CD4-positive, alpha-beta T cell treated with Interferon alpha-2 for 1 hour (primary cell): ENCODE results near the gene MYO15A.
A peak's percentile ranks its signal among the peaks of the same experiment; 100 is the strongest.

Experiments used
- DNase-seq, 2 donors: peaks; one replicate each; pipeline ENCODE4 v3.0.0-alpha.2; 2020 to 2022

The MYO15A gene

GRCh38 chr17:18159551-18160120, 51.1 kb downstream of the MYO15A start:
- DNase-seq, result no peak

DNA sequence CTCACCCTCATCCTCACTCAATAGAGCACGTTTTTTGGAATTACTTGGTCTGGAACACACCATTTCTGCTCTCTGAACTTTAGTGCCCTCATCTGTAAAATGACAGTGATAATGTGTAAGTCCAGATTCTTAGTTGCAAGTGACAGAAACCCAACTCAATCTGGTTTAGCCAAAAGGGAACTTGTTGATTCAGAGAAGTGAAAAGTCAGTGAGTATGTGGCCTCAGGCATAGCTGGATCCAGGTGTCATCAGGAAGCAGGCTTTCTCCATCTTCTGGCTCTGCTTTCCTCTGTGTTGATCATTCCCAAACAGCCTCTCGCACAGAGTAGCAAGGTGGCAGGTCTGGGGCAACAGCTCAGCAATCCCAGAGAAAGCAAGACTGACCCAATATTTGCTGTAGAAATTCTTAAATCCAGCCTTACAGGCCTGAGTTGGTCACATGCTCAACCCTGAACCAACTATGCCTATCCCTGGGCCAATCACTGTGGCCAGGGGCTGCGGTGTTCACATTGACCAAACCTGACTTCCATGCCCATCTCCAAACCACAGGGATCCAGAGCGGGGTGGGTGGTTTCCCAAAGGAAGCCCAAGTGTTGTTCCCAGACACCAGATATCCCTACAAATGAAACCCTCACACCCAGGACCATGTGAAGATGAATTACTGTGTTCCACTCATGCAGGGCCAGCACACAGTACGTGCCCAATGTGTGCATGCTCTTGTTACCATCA, 51.7 kb downstream of the MYO15A start:
- DNase-seq, result no peak

GRCh38 chr17:18161207-18162145, 52.9 kb downstream of the MYO15A start:
- no peak for DNase-seq

GRCh38 chr17:18163547-18163946, 55.0 kb downstream of the MYO15A start:
- DNase-seq, result no peak

GRCh38 chr17:18166894-18167293, 58.3 kb downstream of the MYO15A start:
- no peak for DNase-seq

GRCh38 chr17:18167421-18167820, 58.9 kb downstream of the MYO15A start:
- DNase-seq, result no peak

- DNase-seq, result no peak
Measured at GRCh38 chr17:18172531-18173278, 64.1 kb downstream of the MYO15A start.

- DNase-seq, result no peak
Measured at GRCh38 chr17:18173740-18174139, 65.2 kb downstream of the MYO15A start.

DNA sequence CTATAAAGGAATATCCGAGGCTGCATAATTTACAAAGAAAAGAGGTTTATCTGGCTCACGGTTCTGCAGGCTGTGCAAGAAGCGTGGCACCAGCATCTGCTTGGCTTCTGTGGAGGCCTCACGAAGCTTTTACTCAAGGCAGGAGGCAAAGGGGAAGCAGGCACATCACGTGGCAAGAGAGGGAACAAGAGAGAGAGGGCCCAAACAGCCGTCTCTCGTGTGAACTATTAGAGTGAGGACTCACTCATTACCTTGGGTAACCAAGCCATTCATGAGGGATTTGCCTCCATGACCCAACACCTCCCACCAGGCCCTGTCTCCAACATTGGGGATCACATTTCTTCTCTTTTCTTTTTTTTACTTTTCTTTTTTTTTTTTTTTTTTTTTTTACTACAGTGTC, 67.6 kb downstream of the MYO15A start:
- DNase-seq, result peak in 1 of 2 donors; percentile 42

- DNase-seq, result no peak
Measured at GRCh38 chr17:18177133-18177532, 68.6 kb downstream of the MYO15A start.

- no peak for DNase-seq
Measured at GRCh38 chr17:18177722-18178121, 69.2 kb downstream of the MYO15A start.

- no peak for DNase-seq
Measured at GRCh38 chr17:18179196-18179595, 70.6 kb downstream of the MYO15A start.

- no peak for DNase-seq
Measured at GRCh38 chr17:18179804-18180203, 71.2 kb downstream of the MYO15A start.

DNA sequence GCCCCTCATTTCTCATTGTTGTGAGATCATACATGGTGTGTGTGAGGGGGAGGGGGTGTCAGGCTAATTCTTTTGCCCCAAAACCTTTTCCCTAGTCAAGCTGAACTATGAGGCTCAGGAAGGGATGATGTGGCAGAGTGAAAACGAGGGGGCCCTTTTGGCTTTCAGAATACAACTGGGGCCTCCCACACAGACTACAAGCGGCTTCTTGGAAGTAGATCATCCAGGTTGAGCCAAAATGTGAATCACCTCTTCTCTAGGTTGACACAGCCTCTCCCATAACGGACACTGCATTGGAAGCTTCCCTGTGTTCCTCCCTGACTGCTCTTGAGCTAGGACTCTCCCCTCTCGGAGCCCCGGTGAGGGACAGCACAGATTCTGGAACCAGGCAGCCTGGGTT, 72.8 kb downstream of the MYO15A start:
- DNase-seq, result no peak

DNA sequence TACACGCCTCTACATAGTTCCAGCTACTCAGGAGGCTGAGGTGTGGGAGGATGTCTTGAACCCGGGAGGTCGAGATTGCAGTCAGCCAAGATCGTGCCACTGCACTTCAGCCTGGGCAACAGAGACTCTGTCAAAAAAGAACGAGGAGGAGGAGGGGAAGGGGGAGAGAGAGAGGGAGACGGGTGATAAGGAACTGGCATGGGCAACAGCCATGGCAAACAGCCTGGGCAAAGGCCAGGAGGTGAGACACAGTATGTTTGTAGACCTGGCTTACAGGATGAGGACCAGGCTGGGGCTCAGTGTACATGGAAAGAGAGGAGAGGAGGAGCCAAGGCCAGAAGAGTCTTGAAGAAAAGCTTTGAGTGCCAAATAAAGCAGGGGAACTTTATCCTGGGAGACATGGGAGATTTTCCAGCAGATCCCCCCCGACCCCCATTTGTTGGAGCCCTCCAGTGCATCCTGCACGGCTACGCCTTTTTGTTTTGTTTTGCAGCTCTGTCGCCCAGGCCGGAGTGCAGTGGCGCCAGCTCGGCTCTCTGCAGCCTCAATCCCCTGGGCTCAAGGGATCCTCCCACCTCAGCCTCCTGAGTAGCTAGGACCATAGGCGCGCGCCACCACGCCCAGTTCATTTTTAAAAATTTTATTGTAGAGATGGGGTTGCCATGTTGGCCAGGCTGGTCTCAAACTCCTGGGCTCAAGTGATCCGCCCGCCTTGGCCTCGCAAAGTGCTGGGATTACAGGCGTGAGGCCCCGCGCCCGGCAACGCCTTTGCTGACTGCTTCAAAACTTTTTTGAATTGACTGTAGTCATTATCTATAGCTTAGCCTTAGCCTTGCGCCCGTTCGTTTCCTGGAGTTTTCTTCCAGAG, 73.8 kb downstream of the MYO15A start:
- peak in 1 of 2 donors; percentile 12 for DNase-seq

DNA sequence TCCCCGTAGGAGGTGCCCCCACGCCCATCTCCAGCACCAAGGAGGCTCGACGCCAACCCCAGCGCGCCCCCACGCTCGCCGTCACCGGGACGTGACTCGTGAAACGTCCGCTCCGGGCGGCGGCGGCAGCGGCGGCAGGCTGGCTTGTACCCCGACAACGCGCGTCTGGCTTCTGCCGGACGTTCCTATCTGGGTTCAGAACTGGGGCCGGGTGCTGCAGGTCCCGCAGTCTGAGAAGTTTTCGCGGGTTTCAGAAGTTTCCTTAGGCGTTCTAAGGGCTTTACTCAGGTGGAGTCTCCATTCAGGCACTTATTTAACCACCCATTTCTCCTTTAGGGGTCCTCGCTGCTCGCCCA, 74.4 kb downstream of the MYO15A start:
- peak in 1 of 2 donors; percentile 81 for DNase-seq

- peak; percentile 99 for DNase-seq
Measured at GRCh38 chr17:18183334-18184142, 75.0 kb downstream of the MYO15A start, which contains the start of gene ALKBH5. ALKBH5 (plus strand) TSS chr17:18183828; CDS start chr17:18184244, 416 bp downstream.

DNA sequence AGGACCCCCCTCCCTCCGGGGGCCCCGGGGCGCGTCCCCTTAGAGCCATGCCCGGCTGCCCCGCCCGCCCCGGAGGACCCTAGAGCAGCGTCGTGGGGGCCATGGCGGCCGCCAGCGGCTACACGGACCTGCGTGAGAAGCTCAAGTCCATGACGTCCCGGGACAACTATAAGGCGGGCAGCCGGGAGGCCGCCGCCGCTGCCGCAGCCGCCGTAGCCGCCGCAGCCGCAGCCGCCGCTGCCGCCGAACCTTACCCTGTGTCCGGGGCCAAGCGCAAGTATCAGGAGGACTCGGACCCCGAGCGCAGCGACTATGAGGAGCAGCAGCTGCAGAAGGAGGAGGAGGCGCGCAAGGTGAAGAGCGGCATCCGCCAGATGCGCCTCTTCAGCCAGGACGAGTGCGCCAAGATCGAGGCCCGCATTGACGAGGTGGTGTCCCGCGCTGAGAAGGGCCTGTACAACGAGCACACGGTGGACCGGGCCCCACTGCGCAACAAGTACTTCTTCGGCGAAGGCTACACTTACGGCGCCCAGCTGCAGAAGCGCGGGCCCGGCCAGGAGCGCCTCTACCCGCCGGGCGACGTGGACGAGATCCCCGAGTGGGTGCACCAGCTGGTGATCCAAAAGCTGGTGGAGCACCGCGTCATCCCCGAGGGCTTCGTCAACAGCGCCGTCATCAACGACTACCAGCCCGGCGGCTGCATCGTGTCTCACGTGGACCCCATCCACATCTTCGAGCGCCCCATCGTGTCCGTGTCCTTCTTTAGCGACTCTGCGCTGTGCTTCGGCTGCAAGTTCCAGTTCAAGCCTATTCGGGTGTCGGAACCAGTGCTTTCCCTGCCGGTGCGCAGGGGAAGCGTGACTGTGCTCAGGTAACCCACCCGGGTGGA, 75.8 kb downstream of the MYO15A start:
- DNase-seq, result peak; percentile 77 to 78

GRCh38 chr17:18185391-18185790, 76.8 kb downstream of the MYO15A start:
- no peak for DNase-seq
